GM21737 (cell line): ENCODE results near the gene KPNA5.

ENCODE experiments used
- ATAC-seq: cut with Tn5 transposase; IDR thresholded peaks from one replicate; pipeline ENCODE4 v1.9.1; 2021; ENCODE audit warnings: mild to moderate bottlenecking, moderate library complexity; ENCODE audit not compliant: unreplicated experiment

The KPNA5 gene

DNA sequence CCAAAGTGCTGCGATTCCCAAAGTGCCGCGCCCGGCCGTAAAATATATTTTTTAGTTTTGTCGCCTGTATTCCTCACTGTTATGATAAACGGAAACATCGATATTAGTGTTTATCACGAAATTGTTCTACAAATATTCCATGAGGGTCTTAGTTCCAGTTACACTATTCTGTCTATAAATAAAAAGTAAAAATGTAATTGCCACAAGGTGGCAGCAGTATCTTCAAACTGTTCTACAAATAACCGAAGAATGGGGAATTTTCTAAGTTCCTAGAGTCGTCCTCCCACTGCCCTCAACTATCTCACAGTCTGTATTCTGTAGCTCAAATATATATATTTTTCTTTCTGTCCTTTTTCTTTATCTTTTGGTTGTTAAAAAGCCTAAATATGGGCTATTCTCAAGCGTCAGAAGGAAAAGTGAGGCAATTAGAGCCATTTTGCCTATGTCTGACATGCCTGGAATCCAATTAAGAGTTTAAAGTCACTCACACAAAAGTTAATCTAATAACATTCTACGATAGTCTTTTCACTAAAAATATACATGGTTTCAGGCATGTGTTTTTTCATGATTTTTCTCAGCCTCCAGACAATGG, 98.7 kb downstream of the KPNA5 start:
- no peak for ATAC-seq

DNA sequence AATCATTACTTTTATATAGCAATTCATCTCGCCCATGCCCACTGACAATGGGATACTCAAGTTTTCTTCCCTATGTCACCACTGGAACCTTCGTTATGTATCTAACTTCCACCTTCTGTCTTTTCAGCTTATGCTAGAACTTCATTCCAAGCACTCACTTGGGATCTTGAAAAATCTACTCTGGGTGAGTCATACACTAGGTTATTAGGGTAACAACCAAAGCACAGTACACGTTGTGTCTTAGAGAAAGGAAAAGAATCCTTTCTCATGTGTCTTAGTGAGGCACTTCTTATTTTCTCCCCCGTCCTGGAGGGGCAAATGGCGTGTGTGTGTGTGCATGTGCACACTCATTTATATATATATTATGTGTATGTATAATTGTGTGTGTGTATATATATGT, 102.8 kb downstream of the KPNA5 start:
- no peak for ATAC-seq
